Liver (tissue), 3 donors: ENCODE data around the gene MAGI1.
"Not testable (repeated sequence)": the region's sequence is repeated elsewhere in the genome, so short reads cannot be mapped to it uniquely, and the experiment has no call there.

Experiments used
- EGR1 ChIP-seq, 2 donors: IDR thresholded peaks; 2 replicates each; pipeline ENCODE4 v1.6.1; 2016 to 2018; ENCODE audit warnings: antibody characterized with exemption in 2 of 2, low read depth in 2 of 2
- FOXA2 ChIP-seq: IDR thresholded peaks from 2 replicates; pipeline ENCODE4 v1.6.1; 2016; ENCODE audit warnings: antibody characterized with exemption
- GABPA ChIP-seq, 2 donors: IDR thresholded peaks in 1 of 2; conservative IDR thresholded peaks in 1 of 2; 2 replicates each; pipeline ENCODE4 v1.6.1; 2016; ENCODE audit warnings: antibody characterized with exemption in 2 of 2, mild to moderate bottlenecking in 1 of 2, moderate library complexity in 1 of 2
- JUND ChIP-seq, 2 donors: IDR thresholded peaks; 2 replicates each; pipeline ENCODE4 v1.6.1; 2016; ENCODE audit warnings: antibody characterized with exemption in 2 of 2
- RAD21 ChIP-seq, 2 donors: IDR thresholded peaks; 2 replicates each; pipeline ENCODE4 v1.6.1; 2016; ENCODE audit warnings: antibody characterized with exemption in 2 of 2, mild to moderate bottlenecking in 2 of 2
- RXRA ChIP-seq, 2 donors: IDR thresholded peaks; 2 replicates each; pipeline ENCODE4 v1.6.1; 2017 to 2018; ENCODE audit warnings: antibody characterized with exemption in 2 of 2, mild to moderate bottlenecking in 1 of 2
- SP1 ChIP-seq: IDR thresholded peaks from 2 replicates; pipeline ENCODE4 v1.6.1; 2018; ENCODE audit warnings: antibody characterized with exemption, mild to moderate bottlenecking
- TAF1 ChIP-seq: conservative IDR thresholded peaks from 2 replicates; pipeline ENCODE4 v1.6.1; 2016; ENCODE audit warnings: antibody characterized with exemption, mild to moderate bottlenecking
- YY1 ChIP-seq: IDR thresholded peaks from 2 replicates; pipeline ENCODE4 v1.6.1; 2016; ENCODE audit warnings: antibody characterized with exemption, mild to moderate bottlenecking
- TF ChIP-seq, protein P1 (sequence below): fragments of 150-350 bp; IDR thresholded peaks from 2 replicates; pipeline ENCODE4 v1.5.1; 2017; ENCODE audit warnings: improper control_type of control experiment, low read depth, low read length; ENCODE audit not compliant: missing input control
- TF ChIP-seq, protein P2 (sequence below): IDR thresholded peaks from 2 replicates; pipeline ENCODE4 v1.6.1; 2016; ENCODE audit warnings: antibody characterized with exemption
- TF ChIP-seq, protein P3 (sequence below): IDR thresholded peaks from 2 replicates; pipeline ENCODE4 v1.6.1; 2016; ENCODE audit warnings: antibody characterized with exemption, mild to moderate bottlenecking
- donor health status: healthy.
- donor health status: healthy.

DNA sequence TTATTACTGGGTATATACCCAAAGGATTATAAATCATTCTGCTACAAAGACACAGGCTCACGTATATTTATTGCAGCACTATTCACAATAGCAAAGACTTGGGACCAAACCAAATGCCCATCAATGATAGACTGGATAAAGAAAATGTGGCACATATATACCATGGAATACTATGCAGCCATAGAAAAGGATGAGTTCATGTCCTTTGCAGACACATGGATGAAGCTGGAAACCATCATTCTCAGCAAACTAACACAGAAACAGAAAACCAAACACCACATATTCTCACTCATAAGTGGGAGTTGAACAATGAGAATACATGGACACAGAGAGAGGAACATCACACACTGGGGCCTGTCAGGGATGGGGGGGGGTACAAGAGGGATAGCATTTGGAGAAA is 495.3 kb downstream of the MAGI1 start:
- TF ChIP-seq, protein P1, sequence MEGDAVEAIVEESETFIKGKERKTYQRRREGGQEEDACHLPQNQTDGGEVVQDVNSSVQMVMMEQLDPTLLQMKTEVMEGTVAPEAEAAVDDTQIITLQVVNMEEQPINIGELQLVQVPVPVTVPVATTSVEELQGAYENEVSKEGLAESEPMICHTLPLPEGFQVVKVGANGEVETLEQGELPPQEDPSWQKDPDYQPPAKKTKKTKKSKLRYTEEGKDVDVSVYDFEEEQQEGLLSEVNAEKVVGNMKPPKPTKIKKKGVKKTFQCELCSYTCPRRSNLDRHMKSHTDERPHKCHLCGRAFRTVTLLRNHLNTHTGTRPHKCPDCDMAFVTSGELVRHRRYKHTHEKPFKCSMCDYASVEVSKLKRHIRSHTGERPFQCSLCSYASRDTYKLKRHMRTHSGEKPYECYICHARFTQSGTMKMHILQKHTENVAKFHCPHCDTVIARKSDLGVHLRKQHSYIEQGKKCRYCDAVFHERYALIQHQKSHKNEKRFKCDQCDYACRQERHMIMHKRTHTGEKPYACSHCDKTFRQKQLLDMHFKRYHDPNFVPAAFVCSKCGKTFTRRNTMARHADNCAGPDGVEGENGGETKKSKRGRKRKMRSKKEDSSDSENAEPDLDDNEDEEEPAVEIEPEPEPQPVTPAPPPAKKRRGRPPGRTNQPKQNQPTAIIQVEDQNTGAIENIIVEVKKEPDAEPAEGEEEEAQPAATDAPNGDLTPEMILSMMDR = not testable (repeated sequence)
- TF ChIP-seq TAF1; EGR1 (IDR thresholded peaks at IDR 0.05; ENCODE audit: low read depth in 2 of 2); JUND (IDR thresholded peaks at IDR 0.05); YY1; RAD21 (IDR thresholded peaks at IDR 0.05); GABPA (IDR thresholded peaks at IDR 0.05 in 1 of 2, conservative IDR thresholded peaks at IDR 0.05 in 1 of 2); RXRA (IDR thresholded peaks at IDR 0.05); SP1; FOXA2: not testable (repeated sequence)
- TF ChIP-seq, protein P2, sequence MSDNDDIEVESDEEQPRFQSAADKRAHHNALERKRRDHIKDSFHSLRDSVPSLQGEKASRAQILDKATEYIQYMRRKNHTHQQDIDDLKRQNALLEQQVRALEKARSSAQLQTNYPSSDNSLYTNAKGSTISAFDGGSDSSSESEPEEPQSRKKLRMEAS = not testable (repeated sequence)
- TF ChIP-seq, protein P3, sequence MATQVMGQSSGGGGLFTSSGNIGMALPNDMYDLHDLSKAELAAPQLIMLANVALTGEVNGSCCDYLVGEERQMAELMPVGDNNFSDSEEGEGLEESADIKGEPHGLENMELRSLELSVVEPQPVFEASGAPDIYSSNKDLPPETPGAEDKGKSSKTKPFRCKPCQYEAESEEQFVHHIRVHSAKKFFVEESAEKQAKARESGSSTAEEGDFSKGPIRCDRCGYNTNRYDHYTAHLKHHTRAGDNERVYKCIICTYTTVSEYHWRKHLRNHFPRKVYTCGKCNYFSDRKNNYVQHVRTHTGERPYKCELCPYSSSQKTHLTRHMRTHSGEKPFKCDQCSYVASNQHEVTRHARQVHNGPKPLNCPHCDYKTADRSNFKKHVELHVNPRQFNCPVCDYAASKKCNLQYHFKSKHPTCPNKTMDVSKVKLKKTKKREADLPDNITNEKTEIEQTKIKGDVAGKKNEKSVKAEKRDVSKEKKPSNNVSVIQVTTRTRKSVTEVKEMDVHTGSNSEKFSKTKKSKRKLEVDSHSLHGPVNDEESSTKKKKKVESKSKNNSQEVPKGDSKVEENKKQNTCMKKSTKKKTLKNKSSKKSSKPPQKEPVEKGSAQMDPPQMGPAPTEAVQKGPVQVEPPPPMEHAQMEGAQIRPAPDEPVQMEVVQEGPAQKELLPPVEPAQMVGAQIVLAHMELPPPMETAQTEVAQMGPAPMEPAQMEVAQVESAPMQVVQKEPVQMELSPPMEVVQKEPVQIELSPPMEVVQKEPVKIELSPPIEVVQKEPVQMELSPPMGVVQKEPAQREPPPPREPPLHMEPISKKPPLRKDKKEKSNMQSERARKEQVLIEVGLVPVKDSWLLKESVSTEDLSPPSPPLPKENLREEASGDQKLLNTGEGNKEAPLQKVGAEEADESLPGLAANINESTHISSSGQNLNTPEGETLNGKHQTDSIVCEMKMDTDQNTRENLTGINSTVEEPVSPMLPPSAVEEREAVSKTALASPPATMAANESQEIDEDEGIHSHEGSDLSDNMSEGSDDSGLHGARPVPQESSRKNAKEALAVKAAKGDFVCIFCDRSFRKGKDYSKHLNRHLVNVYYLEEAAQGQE = not testable (repeated sequence)
